LNCAP (cell line): Measurements from ENCODE around the gene RHBDL1.

ENCODE experiments used
- CTCF ChIP-seq: fragments of 450-650 bp; IDR thresholded peaks from 2 replicates; pipeline ENCODE4 v1.5.1; 2017; ENCODE audit warnings: mild to moderate bottlenecking

The RHBDL1 gene

DNA sequence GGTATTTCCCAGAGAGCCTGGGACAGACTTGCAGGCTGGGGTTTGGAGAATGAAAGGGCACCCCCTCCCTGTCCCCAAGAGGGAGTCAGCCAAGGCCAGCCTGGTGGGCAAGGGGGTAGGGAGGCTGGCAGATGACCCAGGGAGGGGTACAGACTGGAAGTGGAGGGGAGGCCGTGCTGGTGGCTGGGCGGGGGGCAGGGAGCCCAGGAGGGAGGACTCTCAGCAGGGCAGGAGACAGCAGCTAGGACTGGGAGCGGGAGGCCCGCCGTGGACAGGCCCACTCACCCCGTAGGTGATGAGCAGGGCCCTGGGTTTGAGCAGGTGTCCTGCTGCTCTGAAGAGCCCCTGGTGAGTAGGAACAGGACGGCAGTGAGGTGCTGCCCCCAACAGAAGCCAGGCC is 40.5 kb upstream of the RHBDL1 start:
- no peak for TF ChIP-seq CTCF

DNA sequence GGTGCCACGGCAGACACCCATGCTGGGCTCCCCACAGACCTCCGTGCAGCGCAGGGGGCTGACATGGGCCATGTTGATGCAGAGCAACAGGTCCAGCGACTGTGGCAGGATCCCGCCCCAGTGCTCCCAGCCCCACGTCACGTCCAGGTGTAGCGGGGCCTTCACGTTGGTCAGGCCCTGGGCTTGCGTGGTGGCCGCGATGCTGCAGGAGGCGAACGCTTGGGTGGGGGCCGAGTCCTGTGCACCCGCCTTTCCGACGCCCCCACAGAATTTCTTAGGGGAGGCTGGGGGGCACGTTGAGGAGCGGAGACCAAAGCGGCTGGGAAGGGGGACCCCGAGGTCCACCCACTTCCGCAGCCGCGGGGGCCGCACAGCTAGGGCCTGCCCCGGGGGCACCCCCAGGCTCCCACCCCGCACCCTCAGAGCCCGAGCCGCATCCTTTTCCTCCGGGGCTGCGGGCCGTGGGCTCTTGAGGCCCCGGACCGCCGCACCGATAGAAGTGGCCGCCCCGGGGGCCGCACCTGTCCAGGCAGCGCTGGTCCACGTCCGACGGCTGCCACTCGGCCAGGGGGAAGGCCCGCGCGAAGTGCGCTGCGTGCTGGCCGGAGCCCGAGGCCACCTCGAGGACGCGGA is 39.8 kb upstream of the RHBDL1 start:
- no peak for TF ChIP-seq CTCF

- no peak for TF ChIP-seq CTCF
These were observed 39.0 kb upstream of the RHBDL1 start, which contains the start of gene METTL26 for GRCh38 chr16:636206-637080. Gene METTL26 (minus strand): TSS chr16:636305. CDS start chr16:636290, 15 bp downstream.

DNA sequence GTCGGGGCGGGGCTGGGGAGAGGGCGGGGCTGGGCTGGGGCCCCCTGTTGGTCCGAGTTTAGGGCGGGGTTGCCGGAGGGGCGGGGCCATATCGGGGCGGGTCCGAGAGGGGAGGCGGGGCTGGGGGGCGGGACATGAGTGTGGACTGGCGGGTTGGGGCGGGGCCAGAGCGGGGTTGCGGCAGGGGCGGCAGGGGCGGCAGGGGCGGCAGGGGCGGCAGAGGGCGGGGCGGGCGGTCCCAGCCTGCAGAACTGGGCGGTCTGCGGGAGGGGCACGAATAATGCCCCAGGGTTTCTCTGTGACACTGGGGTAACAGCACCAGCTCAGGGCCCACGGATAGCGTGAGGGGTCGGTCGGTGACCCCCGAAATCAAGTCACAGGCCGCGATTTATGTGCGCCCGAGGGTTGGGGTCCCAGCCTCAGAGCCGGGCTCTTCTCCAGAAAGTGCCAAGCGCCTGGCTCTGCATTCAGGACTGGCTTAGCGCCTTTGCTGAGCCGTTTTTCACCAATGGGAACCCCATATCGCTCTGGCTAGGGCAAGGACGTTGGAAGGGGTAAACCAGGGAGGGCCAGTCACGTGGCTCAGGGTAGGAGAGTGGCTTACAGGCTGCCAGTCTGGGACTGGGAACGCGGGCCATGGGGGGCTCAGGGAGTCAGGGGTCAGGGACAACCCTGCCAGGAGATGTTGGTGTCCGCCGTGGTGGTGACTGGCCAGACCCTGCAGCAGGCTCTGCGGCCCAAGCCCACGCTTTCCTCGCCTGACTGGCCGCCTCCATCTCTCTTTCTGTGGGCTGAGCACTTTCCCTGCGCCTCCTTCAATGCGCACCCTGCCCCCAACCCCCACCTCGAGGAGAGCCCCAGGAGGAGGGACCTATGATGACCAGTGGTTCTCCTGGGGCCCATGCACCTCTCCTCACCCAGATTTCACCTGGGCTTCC is 38.1 kb upstream of the RHBDL1 start:
- TF ChIP-seq CTCF: no peak

DNA sequence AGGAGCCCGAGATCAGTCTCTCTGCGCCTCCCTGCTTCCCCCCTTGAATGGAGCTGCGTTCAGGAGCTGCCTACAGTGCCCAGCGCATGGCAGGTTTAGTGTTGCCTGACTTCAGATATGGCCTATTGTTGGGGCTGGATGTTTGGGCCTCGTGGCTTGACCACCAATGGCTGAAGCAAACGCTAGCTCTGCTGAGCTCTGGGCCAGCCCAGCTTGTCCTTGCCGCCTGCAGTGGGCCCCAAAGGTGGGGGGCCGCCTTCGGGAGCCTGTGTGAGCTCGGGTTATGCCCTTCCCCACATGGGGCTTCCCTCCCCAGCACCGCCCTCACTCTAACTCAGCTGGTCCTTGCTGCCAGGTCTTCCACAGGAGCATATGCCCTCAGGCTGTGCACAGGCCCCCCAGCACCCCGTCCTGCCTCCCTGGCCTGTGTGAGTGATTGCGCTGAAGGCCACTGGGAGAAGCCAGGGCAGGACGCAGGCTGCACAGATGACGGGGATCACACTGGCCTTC is 37.4 kb upstream of the RHBDL1 start:
- no peak for TF ChIP-seq CTCF

DNA sequence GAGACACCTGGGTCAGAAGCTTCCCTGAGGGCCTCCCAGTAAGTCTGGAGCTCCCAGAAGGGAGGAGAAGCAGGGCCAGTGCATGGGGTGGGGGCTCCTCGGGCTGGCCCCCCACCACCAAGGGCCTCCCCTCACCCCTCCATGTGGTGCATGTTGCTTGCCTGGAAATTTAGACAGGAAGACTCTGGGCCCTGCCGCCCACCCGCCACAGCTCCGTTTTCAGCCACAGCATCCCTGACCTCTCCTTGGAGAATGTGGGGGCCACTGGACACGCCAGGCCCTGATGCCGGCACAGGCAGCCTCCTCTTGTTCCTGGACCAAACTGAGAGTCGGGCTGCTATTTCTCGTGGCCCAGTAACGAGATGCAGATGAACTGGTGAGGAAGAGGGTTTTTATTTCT is 36.6 kb upstream of the RHBDL1 start:
- no peak for TF ChIP-seq CTCF

GRCh38 chr16:640614-641013 is 34.9 kb upstream of the RHBDL1 start:
- TF ChIP-seq CTCF: no peak
